DND-41 (cell line): Measurements from ENCODE around the gene XRCC4.
"Not testable (repeated sequence)": the region's sequence is repeated elsewhere in the genome, so short reads cannot be mapped to it uniquely, and the experiment has no call there.

Source experiments
- ATAC-seq: fragments of 200-7000 bp; cut with Tn5 transposase; 3 replicates; pipeline ENCODE4 v1.9.1; 2021; ENCODE audit warnings: low read depth; ENCODE audit not compliant: insufficient read depth
- DNase-seq: peaks from one replicate; pipeline ENCODE4 v3.0.0-alpha.2; 2020
- H2AFZ ChIP-seq: 2 replicates; pipeline ENCODE4 v1.6.0; 2012; ENCODE audit warnings: low read depth, low read length
- H3K27ac ChIP-seq: 2 replicates; pipeline ENCODE4 v1.5.1; 2012; ENCODE audit warnings: low read length, inconsistent platforms
- H3K27me3 ChIP-seq: fragments of 200-600 bp; sonication (generic); 2 replicates; pipeline ENCODE4 v1.6.0; 2012; ENCODE audit warnings: low read length, mild to moderate bottlenecking, inconsistent platforms; ENCODE audit not compliant: insufficient read depth, poor library complexity
- H3K36me3 ChIP-seq: 2 replicates; pipeline ENCODE4 v1.5.1; 2012; ENCODE audit warnings: low read length, inconsistent platforms; ENCODE audit not compliant: insufficient read depth
- H3K4me1 ChIP-seq: 2 replicates; pipeline ENCODE4 v1.5.1; 2012; ENCODE audit warnings: mild to moderate bottlenecking, low read length; ENCODE audit not compliant: insufficient read depth
- H3K4me2 ChIP-seq: 2 replicates; pipeline ENCODE4 v1.6.0; 2012; ENCODE audit warnings: mild to moderate bottlenecking, moderate library complexity, low read length, inconsistent platforms; ENCODE audit not compliant: insufficient read depth
- H3K4me3 ChIP-seq, 2 experiments: fragments of 200-600 bp in 1 of 2; shearing (Covaris generic) in 1 of 2; 2 replicates each; pipeline ENCODE4 v1.5.1; 2012 to 2016; ENCODE audit warnings: inconsistent platforms in 2 of 2, low read length in 2 of 2, mild to moderate bottlenecking in 2 of 2, low read depth in 1 of 2, moderate library complexity in 1 of 2
- H3K79me2 ChIP-seq: 2 replicates; pipeline ENCODE4 v1.6.0; 2012; ENCODE audit warnings: low read length, inconsistent platforms; ENCODE audit not compliant: insufficient read depth
- H3K9ac ChIP-seq: 2 replicates; pipeline ENCODE4 v1.6.0; 2012; ENCODE audit warnings: low read depth, mild to moderate bottlenecking, inconsistent platforms, low read length, moderate library complexity
- H3K9me3 ChIP-seq: 2 replicates; pipeline ENCODE4 v1.5.1; 2012; ENCODE audit warnings: low read length, moderate library complexity, mild to moderate bottlenecking, inconsistent platforms; ENCODE audit not compliant: insufficient read depth, severe bottlenecking
- H4K20me1 ChIP-seq: 2 replicates; pipeline ENCODE4 v1.6.0; 2012; ENCODE audit warnings: low read length; ENCODE audit not compliant: insufficient read depth
- EZH2 ChIP-seq: IDR thresholded peaks from 3 replicates; pipeline ENCODE4 v1.6.1; 2012; ENCODE audit warnings: borderline replicate concordance, low read depth, mild to moderate bottlenecking, moderate library complexity, low read length, inconsistent platforms; ENCODE audit not compliant: severe bottlenecking
- TF ChIP-seq, protein P1 (sequence below): IDR thresholded peaks from 2 replicates; pipeline ENCODE4 v1.5.1; 2012; ENCODE audit warnings: borderline replicate concordance, low read length, moderate library complexity, mild to moderate bottlenecking; ENCODE audit not compliant: poor library complexity, severe bottlenecking; ENCODE audit errors: extremely low read depth

XRCC4 gene

DNA sequence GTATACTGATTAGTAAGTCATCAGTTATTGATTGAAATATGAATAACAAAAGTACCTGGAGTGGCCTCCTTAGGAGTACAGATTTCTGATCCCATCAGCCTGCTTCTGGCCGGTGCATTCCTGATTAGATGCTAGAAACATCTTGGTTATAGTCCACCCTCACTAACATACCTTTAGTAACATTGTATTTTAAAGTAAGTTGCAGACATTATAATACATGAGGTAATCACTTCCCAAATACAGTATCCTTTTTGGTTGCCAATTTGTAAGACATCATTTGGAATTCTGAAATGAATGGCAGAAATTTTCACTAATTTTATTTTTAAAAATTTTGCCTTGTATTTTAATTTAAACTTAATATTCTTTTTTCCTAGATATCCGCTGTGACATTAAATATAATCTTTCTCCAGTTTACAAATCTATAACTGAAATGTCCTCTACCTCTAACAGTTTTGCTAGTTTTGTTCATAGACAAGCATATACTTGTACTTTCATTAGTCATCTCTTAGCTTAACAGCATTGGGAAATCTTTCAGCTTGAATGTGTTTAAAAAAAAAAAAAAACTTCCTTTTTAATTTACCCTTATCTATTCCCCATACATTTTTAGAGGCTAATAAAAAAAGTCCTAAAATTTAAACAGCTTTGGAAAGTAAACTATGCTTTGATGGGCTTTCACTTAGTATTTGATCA, 178.9 kb downstream of the XRCC4 start:
- Histone ChIP-seq H4K20me1 (no peaks in the 10 kb centered on the region), H3K9me3 (no peaks in the 10 kb centered on the region), H2AFZ (no peak overlapping the region), H3K4me3 (no peak overlapping the region), H3K4me2 (no peak overlapping the region), H3K27me3 (no peaks in the 10 kb centered on the region), H3K27ac (no peak overlapping the region), H3K79me2 (no peaks in the 10 kb centered on the region), H3K4me1 (no peaks in the 10 kb centered on the region), H3K36me3 (no peaks in the 10 kb centered on the region), H3K9ac (no peak overlapping the region)
- TF ChIP-seq, protein P1, sequence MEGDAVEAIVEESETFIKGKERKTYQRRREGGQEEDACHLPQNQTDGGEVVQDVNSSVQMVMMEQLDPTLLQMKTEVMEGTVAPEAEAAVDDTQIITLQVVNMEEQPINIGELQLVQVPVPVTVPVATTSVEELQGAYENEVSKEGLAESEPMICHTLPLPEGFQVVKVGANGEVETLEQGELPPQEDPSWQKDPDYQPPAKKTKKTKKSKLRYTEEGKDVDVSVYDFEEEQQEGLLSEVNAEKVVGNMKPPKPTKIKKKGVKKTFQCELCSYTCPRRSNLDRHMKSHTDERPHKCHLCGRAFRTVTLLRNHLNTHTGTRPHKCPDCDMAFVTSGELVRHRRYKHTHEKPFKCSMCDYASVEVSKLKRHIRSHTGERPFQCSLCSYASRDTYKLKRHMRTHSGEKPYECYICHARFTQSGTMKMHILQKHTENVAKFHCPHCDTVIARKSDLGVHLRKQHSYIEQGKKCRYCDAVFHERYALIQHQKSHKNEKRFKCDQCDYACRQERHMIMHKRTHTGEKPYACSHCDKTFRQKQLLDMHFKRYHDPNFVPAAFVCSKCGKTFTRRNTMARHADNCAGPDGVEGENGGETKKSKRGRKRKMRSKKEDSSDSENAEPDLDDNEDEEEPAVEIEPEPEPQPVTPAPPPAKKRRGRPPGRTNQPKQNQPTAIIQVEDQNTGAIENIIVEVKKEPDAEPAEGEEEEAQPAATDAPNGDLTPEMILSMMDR: no peak
- no peak for TF ChIP-seq EZH2
- DNase-seq (no peak), ATAC-seq (no peak)

DNA sequence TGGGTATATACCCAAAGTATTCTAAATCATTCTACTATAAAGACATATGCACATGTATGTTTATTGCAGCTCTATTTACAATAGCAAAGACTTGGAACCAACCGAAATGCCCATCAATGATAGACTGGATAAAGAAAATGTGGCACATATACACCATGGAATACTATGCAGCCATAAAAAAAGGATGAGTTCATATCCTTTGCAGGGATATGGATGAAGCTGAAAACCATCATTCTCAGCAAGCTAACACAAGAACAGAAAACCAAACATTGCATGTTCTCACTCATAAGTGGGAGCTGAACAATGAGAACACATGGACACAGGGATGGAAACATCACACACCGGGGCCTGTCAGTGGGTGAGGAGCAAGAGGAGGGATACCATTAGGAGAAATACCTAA, 180.3 kb downstream of the XRCC4 start:
- not testable (repeated sequence) for H3K9me3 ChIP-seq, H3K9ac ChIP-seq, H3K79me2 ChIP-seq, H3K36me3 ChIP-seq, H3K4me2 ChIP-seq, H3K27me3 ChIP-seq, H3K27ac ChIP-seq, H4K20me1 ChIP-seq, H3K4me1 ChIP-seq, ATAC-seq, H3K4me3 ChIP-seq, DNase-seq, H2AFZ ChIP-seq

DNA sequence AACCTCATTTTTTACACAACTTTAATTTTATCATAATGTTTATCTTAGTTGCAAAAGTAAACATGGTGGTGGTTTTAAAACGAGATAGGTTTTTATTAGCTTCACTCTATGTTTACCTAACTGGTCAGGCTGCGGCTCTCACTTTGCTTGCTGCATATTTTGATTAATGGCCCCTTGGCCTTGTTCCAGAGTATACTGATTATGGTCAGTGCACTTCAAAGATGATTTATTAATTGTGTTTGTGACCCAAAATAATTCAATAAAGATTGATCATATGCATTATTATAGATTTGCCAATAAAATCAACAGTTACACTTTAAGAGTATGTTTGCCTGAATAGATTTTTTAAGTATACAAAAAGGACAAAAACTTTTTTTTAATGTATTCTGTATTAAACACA, 188.0 kb downstream of the XRCC4 start:
- no peak overlapping the region for H3K27ac ChIP-seq
- no peak overlapping the region for H3K4me2 ChIP-seq
- no peak overlapping the region for H3K9ac ChIP-seq
- ATAC-seq: no peak
- no peak overlapping the region for H3K4me3 ChIP-seq
- H3K79me2 ChIP-seq: no peaks in the 10 kb centered on the region
- no peaks in the 10 kb centered on the region for H4K20me1 ChIP-seq
- H3K4me1 ChIP-seq: no peaks in the 10 kb centered on the region
- TF ChIP-seq, protein P1: no peak
- no peak for TF ChIP-seq EZH2
- no peak overlapping the region for H2AFZ ChIP-seq
- no peaks in the 10 kb centered on the region for H3K9me3 ChIP-seq
- H3K27me3 ChIP-seq: no peaks in the 10 kb centered on the region
- no peaks in the 10 kb centered on the region for H3K36me3 ChIP-seq
- no peak for DNase-seq

DNA sequence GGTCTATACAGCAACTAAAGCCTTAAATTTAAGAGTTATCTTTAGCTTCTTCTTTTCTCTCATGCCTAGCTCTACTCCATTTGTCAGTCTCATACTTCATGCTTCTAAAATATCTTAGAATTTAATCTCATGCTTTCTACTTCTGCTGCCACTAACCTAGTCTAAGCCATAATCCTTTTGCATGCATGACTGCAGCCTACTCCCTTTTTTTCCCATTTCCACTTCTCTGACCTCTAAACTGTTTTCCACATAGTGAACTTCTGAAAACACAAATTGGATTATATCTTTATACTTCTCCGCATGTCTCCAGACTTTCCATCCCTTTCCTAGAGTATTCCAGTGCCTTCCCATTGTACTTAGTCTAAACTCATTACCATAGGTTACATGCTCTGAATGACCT, 193.0 kb downstream of the XRCC4 start:
- DNase-seq (no peak), ATAC-seq (no peak)
- Histone ChIP-seq H3K4me2 (no peak overlapping the region), H3K27ac (no peak overlapping the region), H3K79me2 (no peaks in the 10 kb centered on the region), H3K36me3 (no peaks in the 10 kb centered on the region), H2AFZ (no peak overlapping the region), H3K4me3 (no peak overlapping the region), H3K9me3 (no peaks in the 10 kb centered on the region), H3K27me3 (no peaks in the 10 kb centered on the region), H4K20me1 (no peaks in the 10 kb centered on the region), H3K4me1 (no peaks in the 10 kb centered on the region), H3K9ac (no peak overlapping the region)
- TF ChIP-seq, protein P1: no peak
- TF ChIP-seq EZH2: no peak
